Stimulated activated CD4-positive, alpha-beta T cell treated with anti-CD3 and anti-CD28 coated beads, TNF-alpha, amount 100 ng/mL, for 1 hour (primary cell): ENCODE measurements around the gene CEP112.
"Not testable (repeated sequence)": the region's sequence is repeated elsewhere in the genome, so short reads cannot be mapped to it uniquely, and the experiment has no call there.

Source experiments
- DNase-seq, 3 donors: peaks; one replicate each; pipeline ENCODE4 v3.0.0-alpha.2; 2020; ENCODE audit warnings: low read depth in 3 of 3, low spot score in 1 of 3

CEP112 gene

DNA sequence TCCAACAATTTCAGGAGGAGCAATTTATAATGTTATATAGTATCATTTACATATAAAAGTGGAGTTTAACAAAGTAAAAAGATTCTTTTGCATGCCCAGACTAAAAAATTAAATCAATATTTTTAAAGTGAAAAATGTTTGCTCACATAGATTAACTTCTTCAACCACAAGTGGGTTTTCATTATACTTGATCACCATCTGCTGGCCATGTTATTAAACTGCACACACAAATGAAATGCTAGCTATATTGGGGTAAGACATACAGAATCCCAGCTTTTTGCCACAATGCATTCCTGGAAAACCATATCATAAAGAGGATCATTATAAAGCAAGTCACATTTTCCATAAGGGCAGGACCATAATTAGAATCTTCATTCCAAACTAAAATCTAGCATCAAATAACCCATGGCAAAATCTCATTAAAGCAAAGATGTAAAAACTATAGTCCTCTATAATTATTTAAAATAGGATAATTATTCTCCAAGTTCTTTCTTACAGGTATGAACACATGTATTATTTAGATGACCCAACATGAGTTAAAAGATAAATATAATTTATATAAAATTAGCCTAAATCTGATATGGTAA lies 26.3 kb downstream of the CEP112 start:
- no peak for DNase-seq

DNA sequence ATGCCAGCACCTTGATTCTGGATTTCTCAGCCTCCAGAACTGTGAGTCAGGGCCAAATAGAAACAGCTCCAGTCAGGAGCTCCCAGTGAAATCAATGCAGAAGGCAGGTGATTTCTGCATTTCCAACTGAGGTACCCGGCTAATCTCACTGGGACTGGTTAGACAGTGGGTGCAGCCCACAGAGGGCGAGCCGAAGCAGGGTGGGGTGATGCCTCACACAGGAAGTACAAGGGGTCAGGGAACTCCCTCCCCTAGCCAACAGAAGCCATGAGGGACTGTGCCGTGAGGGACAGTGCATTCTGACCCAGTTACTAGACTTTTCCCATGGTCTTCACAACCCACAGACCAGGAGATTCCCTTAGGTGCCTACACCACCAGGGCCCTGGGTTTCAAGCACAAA lies 36.9 kb downstream of the CEP112 start:
- not testable (repeated sequence) for DNase-seq

DNA sequence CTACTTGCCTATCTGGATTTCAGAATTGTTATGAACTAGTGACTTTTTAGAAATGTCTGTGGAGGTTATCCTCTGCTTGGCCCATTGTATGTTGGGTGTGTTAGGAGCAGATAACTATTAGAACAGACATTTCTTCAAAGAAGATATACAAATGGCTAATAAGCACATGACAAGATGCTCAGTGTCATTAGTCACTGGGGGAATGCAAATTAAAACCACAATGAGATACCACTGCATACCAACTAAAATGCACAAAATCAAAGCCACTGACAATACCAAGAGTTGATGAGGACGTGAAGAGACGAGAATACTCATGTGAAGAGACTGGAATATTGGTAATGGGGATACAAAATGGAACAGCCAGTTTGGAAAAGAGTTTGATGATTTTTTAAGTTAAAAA lies 39.2 kb downstream of the CEP112 start:
- DNase-seq = no peak

DNA sequence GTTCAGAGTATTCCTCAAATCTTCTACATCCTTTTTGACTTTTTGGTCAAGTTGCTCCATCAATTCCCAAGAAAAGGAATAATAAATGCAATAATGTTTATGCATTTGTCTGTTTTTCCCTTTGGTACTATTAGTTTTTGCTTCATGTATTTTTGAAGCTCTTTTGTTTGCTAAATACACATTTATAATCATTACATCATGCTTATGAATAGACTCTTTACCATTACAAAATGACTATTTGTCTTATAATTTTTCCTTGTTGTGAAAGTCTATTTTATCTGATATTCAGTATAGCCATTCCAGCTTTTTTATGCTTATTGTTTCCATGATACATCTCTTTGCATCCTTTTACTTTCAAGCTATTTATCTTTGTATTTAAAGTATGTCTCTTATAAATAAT lies 41.2 kb downstream of the CEP112 start:
- DNase-seq = no peak

DNA sequence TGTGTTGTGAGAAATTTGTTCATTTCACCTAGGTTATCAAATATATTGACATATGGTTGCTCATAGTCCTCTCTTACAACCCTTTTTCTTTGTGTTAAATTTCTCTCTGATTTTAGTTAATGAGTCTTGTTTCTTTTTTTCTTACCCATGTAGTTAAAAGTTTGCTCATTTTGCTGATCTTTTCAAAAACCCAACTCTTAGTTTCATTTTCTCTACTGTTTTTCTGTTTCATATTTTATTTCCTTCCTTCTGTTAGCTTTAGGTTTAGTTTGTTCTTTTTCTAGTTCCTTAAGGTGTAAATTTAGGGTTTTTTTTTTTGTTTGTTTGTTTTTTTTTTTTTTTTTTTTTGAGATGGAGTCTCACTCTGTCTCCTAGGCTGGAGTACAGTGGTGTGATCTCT lies 42.4 kb downstream of the CEP112 start:
- DNase-seq = no peak

DNA sequence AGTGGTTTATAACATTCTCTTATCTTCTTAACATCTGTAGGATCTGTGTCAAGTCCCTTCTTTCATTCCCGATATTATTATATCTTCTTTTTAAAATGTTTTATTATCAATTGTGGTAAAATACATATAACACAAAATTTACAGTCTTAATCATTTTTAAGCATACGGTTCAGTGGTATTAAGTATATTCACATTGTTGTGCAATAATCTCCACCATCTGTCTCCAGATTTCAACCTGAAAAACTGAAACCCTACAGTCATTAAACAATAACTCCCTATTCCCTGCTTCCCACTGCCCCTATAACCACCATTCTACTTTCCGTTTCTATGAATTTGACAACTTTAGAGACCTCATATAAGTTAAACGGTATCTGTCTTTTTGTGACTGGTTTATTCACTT lies 45.5 kb downstream of the CEP112 start:
- DNase-seq = no peak

DNA sequence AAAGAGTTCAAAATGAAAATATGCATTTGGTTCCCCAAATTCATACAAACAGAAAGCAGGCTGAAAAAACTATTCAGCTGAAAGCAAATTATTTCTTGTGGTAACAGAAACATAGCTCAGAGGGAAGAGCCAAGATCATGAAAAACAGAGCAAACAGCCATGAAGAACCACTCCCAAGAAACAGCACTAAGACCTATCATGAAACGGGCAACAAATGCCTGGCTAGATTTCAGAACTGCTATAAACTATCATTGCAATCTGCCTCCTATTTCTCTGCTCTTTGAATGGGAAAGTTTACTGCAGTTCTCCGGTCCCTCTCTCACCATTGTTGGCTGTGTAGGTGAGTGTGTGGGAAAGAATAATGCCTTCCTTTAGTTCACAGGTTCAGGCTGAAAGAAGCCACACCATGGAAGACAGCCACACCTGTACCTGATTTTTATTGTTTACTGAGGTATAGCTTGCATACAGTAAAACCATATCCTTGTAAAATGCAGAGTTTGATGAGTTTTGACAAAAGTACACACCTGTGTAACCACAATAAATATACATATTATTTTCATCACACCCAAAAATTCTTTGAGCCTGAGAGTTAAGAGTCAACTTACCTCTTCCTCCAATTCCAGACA lies 48.2 kb downstream of the CEP112 start:
- DNase-seq = no peak

DNA sequence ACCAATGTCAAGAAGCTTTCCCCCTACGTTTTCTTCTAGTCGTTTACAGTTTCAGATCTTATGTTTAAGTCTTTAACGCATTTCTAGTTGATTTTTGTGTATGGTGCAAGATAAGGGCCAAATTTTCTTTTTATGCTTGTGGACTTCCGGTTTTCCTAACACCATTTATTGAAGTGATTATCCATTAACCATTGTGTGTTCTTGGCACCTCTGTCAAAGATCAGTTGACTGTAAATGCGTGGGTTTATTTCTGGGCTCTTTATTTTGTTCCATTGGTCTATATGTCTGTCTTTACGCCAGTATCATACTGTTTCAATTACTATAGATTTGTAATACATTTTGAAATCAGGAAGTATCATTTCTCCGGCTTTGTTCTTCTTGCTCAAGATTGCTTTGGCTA lies 49.5 kb downstream of the CEP112 start:
- DNase-seq = no peak

DNA sequence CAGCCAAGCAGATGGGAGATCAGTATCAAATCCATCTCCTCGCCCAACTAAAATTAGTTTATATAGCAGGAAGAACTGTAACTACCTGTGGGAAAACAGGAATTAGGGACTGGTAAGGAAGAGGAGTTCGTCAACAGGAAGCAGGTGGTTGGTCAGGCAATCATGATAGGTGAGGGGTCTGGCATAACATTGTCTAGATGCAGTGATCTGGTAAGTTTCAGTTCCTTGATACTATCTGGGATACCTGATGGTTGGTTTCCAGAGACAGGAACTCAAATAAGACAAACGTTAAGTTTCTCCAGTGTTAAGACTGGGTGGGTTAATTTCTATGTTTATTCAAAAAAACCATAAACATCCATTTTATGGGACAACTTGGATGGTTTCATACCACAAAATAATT lies 53.8 kb downstream of the CEP112 start:
- no peak for DNase-seq

DNA sequence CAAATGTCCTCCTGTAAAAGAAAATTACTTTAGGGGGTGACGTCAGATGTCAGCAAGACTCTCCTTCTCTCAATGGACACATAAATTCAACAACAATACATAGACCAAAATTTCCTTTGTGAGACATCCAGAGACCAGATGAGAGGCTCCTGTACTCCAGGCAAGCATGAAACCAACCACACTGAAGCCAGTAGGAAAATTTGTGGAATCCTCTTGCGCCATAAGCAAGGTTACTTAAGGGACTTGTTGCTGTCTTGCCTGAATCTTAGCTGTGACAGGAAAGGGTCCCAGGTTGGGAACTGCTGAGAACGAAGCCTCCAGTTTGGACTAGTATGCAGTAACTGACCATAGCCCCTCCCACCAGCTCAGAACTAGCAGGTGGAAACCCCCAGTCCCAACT lies 56.0 kb downstream of the CEP112 start:
- no peak for DNase-seq

DNA sequence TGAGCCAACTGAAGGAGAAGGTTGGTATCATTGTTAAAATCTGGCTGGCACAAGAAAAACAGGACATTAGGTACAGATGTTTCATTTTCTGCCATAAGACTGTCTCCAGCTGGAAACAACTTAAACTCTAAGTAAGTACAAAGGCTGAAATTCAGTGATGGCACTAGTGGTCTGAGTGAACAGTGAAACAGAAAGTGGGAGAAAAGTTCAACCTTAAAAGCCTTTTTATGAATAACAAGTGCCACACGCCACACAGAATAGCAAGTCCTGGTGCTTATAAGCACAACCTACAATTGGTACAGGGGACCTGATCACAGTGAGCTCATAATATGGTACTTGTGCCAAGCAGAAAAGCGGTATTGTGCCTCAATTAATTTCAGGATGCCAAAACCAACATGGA lies 56.7 kb downstream of the CEP112 start:
- DNase-seq = no peak

DNA sequence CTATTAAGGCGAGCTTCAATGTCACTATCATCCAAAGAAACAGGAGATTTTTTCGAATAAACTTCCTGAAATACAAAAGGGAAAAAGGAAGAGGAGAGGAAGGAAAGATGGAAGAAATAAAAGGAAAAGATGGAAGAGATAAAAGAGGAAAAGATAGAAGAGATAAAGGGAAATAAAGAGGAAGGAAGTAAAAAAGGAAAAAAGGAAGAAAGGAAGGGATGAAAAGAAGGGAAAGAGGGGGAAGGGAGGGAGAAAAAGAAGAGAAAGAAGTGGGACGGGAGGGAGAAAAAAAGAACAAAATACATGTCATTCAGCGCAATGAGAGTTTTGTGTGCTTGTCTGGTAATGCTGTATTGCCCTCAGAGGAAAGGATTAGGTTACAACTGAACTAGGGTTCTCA lies 62.2 kb downstream of the CEP112 start:
- no peak for DNase-seq

DNA sequence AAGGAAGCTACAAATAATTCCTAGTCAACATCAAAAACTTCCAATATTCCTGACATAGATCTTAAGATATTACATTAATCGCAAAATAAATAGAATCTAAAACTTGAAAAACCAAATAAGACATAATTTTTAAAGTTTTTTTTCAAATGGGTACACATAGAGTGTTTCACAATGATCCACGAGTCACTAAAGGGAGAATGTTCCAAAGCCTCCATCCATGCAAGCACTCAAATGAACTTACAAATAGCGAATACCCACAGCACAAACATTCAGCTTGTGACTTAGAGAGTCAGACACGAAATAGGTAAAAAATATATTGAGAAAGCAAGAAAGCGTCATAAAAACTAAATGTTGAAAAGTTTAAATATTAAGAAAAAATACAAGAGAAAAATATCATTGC lies 65.7 kb downstream of the CEP112 start:
- no peak for DNase-seq

DNA sequence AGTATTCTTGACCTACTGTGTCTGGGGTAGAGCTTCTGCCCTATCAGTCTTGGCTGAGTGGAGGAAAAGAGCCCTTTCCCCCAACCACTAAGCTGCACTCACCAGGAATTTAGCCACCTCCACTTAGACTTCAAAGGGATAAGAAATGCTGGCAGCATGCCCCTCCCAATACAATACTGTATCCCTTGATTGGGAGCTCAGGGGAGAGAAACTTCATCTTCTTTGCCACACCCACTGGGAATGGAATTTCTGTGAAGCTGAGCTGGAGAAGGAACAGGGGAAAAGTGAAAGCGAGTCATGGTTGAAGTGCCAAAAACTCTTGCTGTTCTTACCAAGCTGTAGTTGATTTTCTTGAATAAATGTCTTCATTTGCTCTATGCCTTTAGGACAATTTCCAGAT lies 68.8 kb downstream of the CEP112 start:
- DNase-seq = no peak

DNA sequence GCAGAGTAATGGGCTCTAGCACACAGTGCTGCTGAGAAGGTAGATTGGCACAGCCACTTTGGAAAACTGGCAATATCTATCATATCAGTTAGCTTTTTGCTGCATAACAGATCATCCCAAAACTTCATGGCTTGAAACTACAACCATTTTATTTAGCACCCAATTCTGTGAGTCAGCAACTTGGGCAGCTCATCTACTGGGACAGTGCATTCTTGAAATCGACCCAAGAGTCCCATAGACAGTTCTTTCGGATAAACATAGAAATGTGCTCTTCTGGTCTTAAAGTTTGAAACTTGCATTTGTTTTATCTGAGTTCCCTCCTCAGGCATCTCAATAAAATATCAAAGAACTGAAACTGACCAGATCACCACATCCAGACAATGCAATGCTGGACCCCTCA lies 76.7 kb downstream of the CEP112 start:
- DNase-seq = no peak

DNA sequence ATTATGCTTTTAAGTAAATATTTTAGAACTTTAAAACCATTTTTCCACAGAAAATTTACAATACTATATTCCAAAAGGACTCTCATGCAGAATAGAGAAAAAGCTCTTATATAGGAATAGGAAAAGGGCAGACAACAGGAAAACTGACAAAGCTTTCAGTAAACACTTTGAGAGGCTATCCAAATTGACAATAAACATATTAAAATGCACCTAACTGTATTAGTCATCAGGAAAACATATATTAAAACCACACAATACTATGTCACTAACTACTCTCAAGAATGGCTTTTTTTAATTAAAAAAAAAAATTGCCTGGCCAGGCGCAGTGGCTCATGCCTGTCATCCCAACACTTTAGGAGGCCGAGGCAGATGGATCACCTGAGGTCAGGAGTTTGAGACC lies 77.3 kb downstream of the CEP112 start:
- DNase-seq = no peak

DNA sequence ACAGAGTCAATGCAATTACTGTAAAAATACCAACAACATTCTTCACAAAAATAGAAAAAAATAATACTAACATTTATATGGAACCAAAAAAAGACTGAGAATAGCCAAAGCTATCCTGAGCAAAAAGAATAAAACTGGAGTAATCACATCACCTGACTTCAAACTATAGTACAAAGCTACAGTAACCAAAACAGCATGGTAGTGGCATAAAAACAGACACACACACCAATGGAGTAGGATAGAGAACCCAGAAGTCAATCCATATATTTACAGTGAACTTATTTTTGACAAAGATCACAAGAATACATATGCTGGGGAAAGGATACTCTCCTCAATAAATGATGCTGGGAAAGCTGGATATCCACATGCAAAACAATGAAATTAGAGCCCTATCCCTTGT lies 84.2 kb downstream of the CEP112 start:
- no peak for DNase-seq

DNA sequence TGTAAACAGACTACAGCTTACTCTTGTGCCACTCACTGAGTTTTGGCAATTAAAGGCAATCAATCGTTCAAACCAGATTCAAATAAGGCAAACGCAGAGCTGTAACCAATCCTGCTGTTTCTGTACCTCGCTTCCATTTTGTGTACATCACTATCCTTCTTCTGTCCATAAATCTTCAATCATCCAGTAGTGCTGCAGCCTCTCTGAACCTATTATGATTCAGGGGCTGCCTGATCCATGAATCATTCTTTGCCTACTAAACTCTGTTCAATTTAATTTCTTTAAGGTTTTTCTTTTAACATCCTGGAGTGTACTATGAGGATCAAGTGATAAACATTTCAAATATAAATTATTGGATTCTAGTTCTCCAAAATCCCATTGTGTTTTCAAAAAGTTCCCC lies 93.9 kb downstream of the CEP112 start:
- DNase-seq = no peak

DNA sequence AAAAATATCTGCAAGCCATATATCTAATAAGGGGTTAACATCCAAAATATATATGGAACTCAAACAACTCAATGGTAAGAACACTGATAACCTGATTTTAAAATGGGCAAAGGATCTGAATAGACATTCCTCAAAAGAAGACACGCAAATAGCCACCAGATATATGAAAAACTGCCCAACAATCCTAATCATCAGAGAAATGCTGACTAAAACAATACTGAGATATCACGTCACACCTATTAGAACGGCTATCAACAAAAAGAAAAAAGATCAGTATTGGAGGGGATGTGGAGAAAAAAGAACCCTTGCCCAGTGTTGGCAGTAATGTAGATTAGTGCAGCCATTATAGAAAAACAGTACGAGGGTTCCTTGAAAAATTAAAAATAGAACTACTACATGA lies 97.2 kb downstream of the CEP112 start:
- DNase-seq = no peak

DNA sequence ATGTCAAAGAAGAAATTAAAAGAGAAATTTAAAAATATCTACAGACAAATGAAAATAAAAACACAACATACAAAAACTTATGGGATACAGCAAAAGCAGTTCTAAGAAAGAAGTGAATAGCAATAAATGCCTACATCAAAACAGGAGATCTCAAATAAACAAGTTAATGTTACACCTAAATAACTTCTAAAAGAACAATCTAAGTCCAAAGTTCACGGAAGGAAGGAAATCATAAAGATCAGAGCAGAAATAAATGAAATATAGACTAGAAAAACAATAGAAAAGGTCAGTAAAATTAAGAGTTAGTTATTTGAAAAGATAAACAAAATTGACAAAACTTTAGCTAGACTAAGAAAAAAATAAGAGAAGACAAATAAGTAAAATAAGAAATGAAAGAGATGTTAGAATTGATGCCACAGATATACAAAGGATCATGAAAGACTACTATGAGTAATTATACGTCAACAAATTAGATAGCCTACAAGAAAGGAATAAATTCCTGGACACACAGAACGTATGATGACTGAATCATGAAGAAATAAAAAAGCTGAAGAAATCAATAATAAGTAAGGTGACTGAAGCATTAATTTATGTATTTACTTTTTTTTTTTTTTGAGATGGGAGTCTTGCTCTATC lies 100.4 kb downstream of the CEP112 start:
- DNase-seq = no peak

DNA sequence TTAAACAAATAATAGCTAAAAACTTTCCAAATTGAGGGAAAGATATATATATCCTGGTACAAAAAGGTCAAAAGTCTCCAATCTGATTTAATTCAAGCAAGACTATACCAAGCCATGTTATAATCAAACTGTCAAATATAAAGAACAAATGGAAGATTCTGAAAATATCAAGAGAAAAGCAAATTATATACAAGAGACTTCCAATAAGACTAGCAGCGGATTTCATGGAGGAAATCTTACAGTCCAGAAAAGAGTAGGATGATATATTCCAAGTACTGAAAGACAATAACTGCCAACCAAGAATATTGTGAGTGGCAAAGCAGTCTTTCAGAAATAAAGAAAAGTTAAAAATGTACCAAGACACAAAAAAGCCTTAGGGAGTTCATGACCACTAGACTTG lies 102.2 kb downstream of the CEP112 start:
- no peak for DNase-seq

DNA sequence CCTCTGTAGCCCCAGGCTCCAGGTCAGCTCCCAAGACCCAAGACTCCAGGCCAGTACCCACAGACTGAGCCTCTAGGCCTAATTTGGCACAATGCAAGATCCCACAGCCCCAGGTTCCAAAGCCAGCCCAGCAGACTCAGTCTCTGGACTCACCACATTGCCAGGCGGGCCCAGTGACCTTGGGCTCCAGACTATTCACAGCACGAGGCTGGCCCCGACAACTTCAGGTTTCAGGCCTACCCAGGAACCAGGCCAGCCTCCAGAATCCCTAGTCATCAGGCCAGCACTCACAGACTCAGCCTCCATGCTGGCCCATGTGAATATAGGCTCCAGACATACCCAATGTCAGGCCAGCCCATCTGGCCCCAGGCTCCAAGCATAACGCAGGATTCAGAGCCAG lies 103.8 kb downstream of the CEP112 start:
- no peak for DNase-seq

DNA sequence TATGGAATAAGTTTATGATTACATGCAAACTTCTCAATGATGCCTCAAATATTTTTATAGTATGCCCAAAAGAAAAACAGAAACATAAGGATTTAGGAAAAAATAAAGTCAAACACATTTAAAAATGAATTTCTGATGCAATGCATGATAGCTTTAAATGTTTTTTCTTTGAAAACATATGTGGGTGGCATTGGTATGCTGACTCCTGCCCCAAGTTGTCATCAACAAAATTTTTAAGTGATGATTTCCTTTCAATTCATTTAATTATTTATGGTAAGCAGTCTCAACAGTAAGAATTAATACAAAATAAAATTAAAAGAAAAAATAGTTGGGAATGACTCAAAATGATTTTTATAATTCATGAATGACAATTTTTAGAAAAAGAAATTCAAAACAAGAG lies 104.9 kb downstream of the CEP112 start:
- DNase-seq = no peak
